CD4-positive, alpha-beta T cell (primary cell): ENCODE data around the gene ARAP2. TPM values are rescaled to one million over a fixed set of nuclear protein-coding genes. Genes with fewer than 3 reads are reported as not detected.

ENCODE experiments used
- ATAC-seq: fragments of 200-7000 bp; cut with Tn5 transposase; one replicate; pipeline ENCODE4 v1.10.0; 2022; ENCODE audit warnings: mild to moderate bottlenecking; ENCODE audit not compliant: poor library complexity
- CTCF ChIA-PET: fragments of 350-600 bp; sonication (Branson Sonifier 250); formaldehyde crosslinking; loops from one replicate; lab custom pipeline; 2021; ENCODE audit warnings: antibody characterized with exemption, inconsistent platforms; lab: Charles Lee
- POLR2A ChIA-PET: fragments of 350-600 bp; sonication (Branson Sonifier 250); formaldehyde crosslinking; loops from one replicate; lab custom pipeline; 2021; ENCODE audit warnings: antibody characterized with exemption, inconsistent platforms; lab: Charles Lee
- DNase-seq, 14 experiments: peaks; one replicate each; pipeline ENCODE4 v3.0.0-alpha.2; 2013 to 2020; ENCODE audit warnings: mixed read lengths in 2 of 14
- H3K27ac ChIP-seq, 2 donors: one replicate each; pipeline versions ENCODE4 v1.5.1 to v1.7.0; 2013; ENCODE audit warnings: low read length in 2 of 2, low read depth in 1 of 2, mild to moderate bottlenecking in 1 of 2
- H3K27me3 ChIP-seq, 2 experiments: 1 replicate in 1 of 2; 2 replicates in 1 of 2; pipeline versions ENCODE4 v1.6.1 to v1.7.0; 2013; ENCODE audit warnings: low read length in 2 of 2, control low read depth in 1 of 2, mild to moderate bottlenecking in 1 of 2, moderate library complexity in 1 of 2; ENCODE audit not compliant: insufficient read depth in 2 of 2, control insufficient read depth in 1 of 2
- H3K36me3 ChIP-seq: one replicate; pipeline ENCODE4 v1.6.1; 2013; ENCODE audit warnings: low read length, control low read depth; ENCODE audit not compliant: insufficient read depth
- H3K4me1 ChIP-seq: one replicate; pipeline ENCODE4 v1.6.1; 2013; ENCODE audit warnings: low read length, control low read depth; ENCODE audit not compliant: insufficient read depth
- H3K4me3 ChIP-seq: one replicate; pipeline ENCODE4 v1.5.1; 2013; ENCODE audit warnings: mild to moderate bottlenecking, low read length, moderate library complexity
- H3K9me3 ChIP-seq, 2 experiments: 1 replicate in 1 of 2; 2 replicates in 1 of 2; pipeline versions ENCODE4 v1.6.1 to v1.7.0; 2013; ENCODE audit warnings: low read length in 2 of 2, mild to moderate bottlenecking in 2 of 2, control low read depth in 1 of 2, moderate library complexity in 1 of 2; ENCODE audit not compliant: control insufficient read depth in 1 of 2, insufficient read depth in 1 of 2
- H3K27ac Mint-ChIP-seq: one replicate; pipeline ENCODE4 v1.8.0; 2020; ENCODE audit warnings: mixed read lengths
- H3K27me3 Mint-ChIP-seq: one replicate; pipeline ENCODE4 v1.8.0; 2021; ENCODE audit warnings: mixed read lengths
- H3K36me3 Mint-ChIP-seq: one replicate; pipeline ENCODE4 v1.8.0; 2021; ENCODE audit warnings: low read depth, mixed read lengths
- H3K4me1 Mint-ChIP-seq: one replicate; pipeline ENCODE4 v1.8.0; 2021; ENCODE audit warnings: low read depth, mixed read lengths
- H3K4me3 Mint-ChIP-seq: one replicate; pipeline ENCODE4 v1.8.0; 2020; ENCODE audit warnings: mild to moderate bottlenecking, mixed read lengths
- H3K9me3 Mint-ChIP-seq: one replicate; pipeline ENCODE4 v1.8.0; 2020; ENCODE audit warnings: mixed read lengths
- CTCF ChIP-seq: fragments of 200-600 bp; IDR thresholded peaks from one replicate; pipeline ENCODE4 v1.8.0; 2022; ENCODE audit warnings: antibody characterized with exemption, mild to moderate bottlenecking
- intact Hi-C, 2 experiments: fragments of 100-400 bp; cut with DNase I in 1 of 2; cut with micrococcal nuclease in 1 of 2; formaldehyde crosslinking; loops; one replicate each; pipeline versions ENCODE4 v1.15.1 to v1.9.0; 2023 to 2025; cut with DNase I, micrococcal nuclease
- total RNA-seq, 174 experiments: library from RNA in 2 of 174; stranded (reverse) in 2 of 174; gene quantifications; one replicate each; pipeline ENCODE4 v1.2.3 and lab custom pipeline; 2021 to 2026

The ARAP2 gene
- total RNA-seq, 2 experiments from 2014 or later, result 54.3 to 63.4 TPM

GRCh38 chr4:36277533-36277932, 33.2 kb upstream of the ARAP2 start:
- Mint-ChIP-seq H3K4me3 (no peak overlapping the region), H3K27ac (no peak overlapping the region), H3K4me1 (peaks cover 13% of the 10 kb centered on the region), H3K9me3 (no peaks in the 10 kb centered on the region), H3K36me3 (no peaks in the 10 kb centered on the region), H3K27me3 (no peaks in the 10 kb centered on the region)
- ATAC-seq (no peak), DNase-seq (no peak)
- H3K9me3 ChIP-seq, result no peaks in the 10 kb centered on the region
- H3K4me3 ChIP-seq, result no peak overlapping the region
- no peaks in the 10 kb centered on the region for H3K36me3 ChIP-seq
- no peak overlapping the region for H3K27ac ChIP-seq
- ChIA-PET CTCF (no interaction called here), POLR2A (no interaction called here)
- no peak for TF ChIP-seq CTCF
- intact Hi-C loops, result no loop called here
- no peaks in the 10 kb centered on the region for H3K27me3 ChIP-seq
- peaks cover 6% of the 10 kb centered on the region for H3K4me1 ChIP-seq

GRCh38 chr4:36274158-36274557, 29.8 kb upstream of the ARAP2 start:
- no peaks in the 10 kb centered on the region for H3K36me3 ChIP-seq
- H3K27me3 ChIP-seq, result no peaks in the 10 kb centered on the region
- Mint-ChIP-seq H3K36me3 (no peaks in the 10 kb centered on the region), H3K27me3 (no peaks in the 10 kb centered on the region), H3K27ac (no peak overlapping the region), H3K9me3 (no peaks in the 10 kb centered on the region), H3K4me3 (no peak overlapping the region), H3K4me1 (peaks cover 20% of the 10 kb centered on the region)
- no peak overlapping the region for H3K4me3 ChIP-seq
- no peak for ATAC-seq
- ChIA-PET POLR2A (no interaction called here), CTCF (no interaction called here)
- intact Hi-C loops, result no loop called here
- H3K4me1 ChIP-seq, result no peaks in the 10 kb centered on the region
- no peak overlapping the region for H3K27ac ChIP-seq
- no peaks in the 10 kb centered on the region for H3K9me3 ChIP-seq
- no peak for TF ChIP-seq CTCF
- no peak for DNase-seq

- Histone ChIP-seq H3K36me3 (no peaks in the 10 kb centered on the region), H3K4me1 (no peaks in the 10 kb centered on the region), H3K27ac (no peak overlapping the region), H3K4me3 (no peak overlapping the region), H3K9me3 (no peaks in the 10 kb centered on the region), H3K27me3 (no peaks in the 10 kb centered on the region)
- no peak for DNase-seq
- ATAC-seq, result no peak
- H3K4me3 Mint-ChIP-seq, result no peak overlapping the region
- no peak for TF ChIP-seq CTCF
- CTCF ChIA-PET, result no interaction called here
- H3K9me3 Mint-ChIP-seq, result no peaks in the 10 kb centered on the region
- no peaks in the 10 kb centered on the region for H3K36me3 Mint-ChIP-seq
- POLR2A ChIA-PET, result no interaction called here
- H3K4me1 Mint-ChIP-seq, result peaks cover 23% of the 10 kb centered on the region
- no peaks in the 10 kb centered on the region for H3K27me3 Mint-ChIP-seq
- no peak overlapping the region for H3K27ac Mint-ChIP-seq
- intact Hi-C loops, result no loop called here
Observed at GRCh38 chr4:36273276-36273675, 29.0 kb upstream of the ARAP2 start.
